Stomach (tissue), 4 donors: Measurements from ENCODE around the gene FAAP20.

Source experiments
- EP300 ChIP-seq: sonication (generic); formaldehyde crosslinking; IDR thresholded peaks from one replicate; pipeline ENCODE4 v1.6.1; 2017; ENCODE audit warnings: antibody characterized with exemption
- POLR2A ChIP-seq, 4 donors: fragments of 450-650 bp; IDR thresholded peaks; one replicate each; pipeline ENCODE4 v1.6.1; 2016; ENCODE audit warnings: antibody characterized with exemption in 4 of 4, control low read depth in 2 of 4, mild to moderate bottlenecking in 1 of 4, moderate library complexity in 1 of 4
- POLR2AphosphoS5 ChIP-seq, 3 donors: sonication (generic); formaldehyde crosslinking; IDR thresholded peaks; one replicate each; pipeline ENCODE4 v1.6.1; 2016; ENCODE audit warnings: antibody characterized with exemption in 3 of 3
- TF ChIP-seq, protein P1 (sequence below), 7 experiments: fragments of 450-650 bp in 4 of 7; fragments of 200-600 bp in 3 of 7; sonication (generic) in 3 of 7; IDR thresholded peaks; one replicate each; pipeline ENCODE4 v1.5.1; 2016 to 2019; ENCODE audit warnings: antibody characterized with exemption in 7 of 7, control low read depth in 2 of 7, mild to moderate bottlenecking in 1 of 7

- TF ChIP-seq, protein P1, sequence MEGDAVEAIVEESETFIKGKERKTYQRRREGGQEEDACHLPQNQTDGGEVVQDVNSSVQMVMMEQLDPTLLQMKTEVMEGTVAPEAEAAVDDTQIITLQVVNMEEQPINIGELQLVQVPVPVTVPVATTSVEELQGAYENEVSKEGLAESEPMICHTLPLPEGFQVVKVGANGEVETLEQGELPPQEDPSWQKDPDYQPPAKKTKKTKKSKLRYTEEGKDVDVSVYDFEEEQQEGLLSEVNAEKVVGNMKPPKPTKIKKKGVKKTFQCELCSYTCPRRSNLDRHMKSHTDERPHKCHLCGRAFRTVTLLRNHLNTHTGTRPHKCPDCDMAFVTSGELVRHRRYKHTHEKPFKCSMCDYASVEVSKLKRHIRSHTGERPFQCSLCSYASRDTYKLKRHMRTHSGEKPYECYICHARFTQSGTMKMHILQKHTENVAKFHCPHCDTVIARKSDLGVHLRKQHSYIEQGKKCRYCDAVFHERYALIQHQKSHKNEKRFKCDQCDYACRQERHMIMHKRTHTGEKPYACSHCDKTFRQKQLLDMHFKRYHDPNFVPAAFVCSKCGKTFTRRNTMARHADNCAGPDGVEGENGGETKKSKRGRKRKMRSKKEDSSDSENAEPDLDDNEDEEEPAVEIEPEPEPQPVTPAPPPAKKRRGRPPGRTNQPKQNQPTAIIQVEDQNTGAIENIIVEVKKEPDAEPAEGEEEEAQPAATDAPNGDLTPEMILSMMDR (IDR thresholded peaks at IDR 0.05) = no peak
- no peak for TF ChIP-seq POLR2A (IDR thresholded peaks at IDR 0.05)
- TF ChIP-seq EP300 = no peak
- TF ChIP-seq POLR2AphosphoS5 (IDR thresholded peaks at IDR 0.05) = no peak
These were observed 6.5 kb upstream of the FAAP20 start for GRCh38 chr1:2201062-2201461.
